Activated CD4-positive, alpha-beta memory T cell treated with anti-CD3 and anti-CD28 coated beads, Interleukin-2, amount 10 ng/mL, durations not matched to agents 7 days and 5 days (primary cell): ENCODE results near the gene COL11A2. TPM values are rescaled to one million over a fixed set of nuclear protein-coding genes. Genes with fewer than 3 reads are reported as not detected.

Experiments
- total RNA-seq, 2 experiments: library from RNA; stranded (reverse); gene quantifications; one replicate each; pipeline ENCODE4 v1.2.3, GENCODE V29; 2021

COL11A2 gene
- total RNA-seq, 2 experiments from 2014 or later = 0.53 to 0.60 TPM

Other genes with a start within 250 kb of the COL11A2 start
- 10 to 100 TPM; 54.0 to 54.3 TPM for gene HLA-DMA, start 239.4 kb downstream of the COL11A2 start, total RNA-seq
- gene BRD2, start 223.9 kb downstream of the COL11A2 start, total RNA-seq = 100 to 1,000 TPM; 290 to 297 TPM
- 1 to 10 TPM; 3.4 to 4.1 TPM for gene HLA-DOA, start 182.9 kb downstream of the COL11A2 start, total RNA-seq
- 100 to 1,000 TPM; 173 to 176 TPM for gene HLA-DPA1, start 118.8 kb downstream of the COL11A2 start, total RNA-seq
- gene HLA-DPB1, start 116.5 kb downstream of the COL11A2 start, total RNA-seq = 10 to 100 TPM; 89.8 to 95.6 TPM
- 10 to 100 TPM; 44.0 to 45.0 TPM for gene RXRB, start 8.2 kb upstream of the COL11A2 start, total RNA-seq
- 10 to 100 TPM; 52.8 to 53.8 TPM for gene SLC39A7, start 8.4 kb upstream of the COL11A2 start, total RNA-seq
- 10 to 100 TPM; 11.4 to 13.0 TPM for gene HSD17B8, start 12.2 kb upstream of the COL11A2 start, total RNA-seq
- gene RING1, start 16.0 kb upstream of the COL11A2 start, total RNA-seq = 10 to 100 TPM; 29.7 to 32.1 TPM
- 10 to 100 TPM; 53.1 to 59.7 TPM for gene VPS52, start 79.4 kb upstream of the COL11A2 start, total RNA-seq
- gene RPS18, start 79.6 kb upstream of the COL11A2 start, total RNA-seq = 1,000 to 10,000 TPM; 2,403 to 2,442 TPM
- gene B3GALT4, start 84.7 kb upstream of the COL11A2 start, total RNA-seq = 10 to 100 TPM; 25.2 to 26.5 TPM
- gene WDR46, start 96.8 kb upstream of the COL11A2 start, total RNA-seq = 10 to 100 TPM; 37.5 to 41.7 TPM
- gene PFDN6, start 97.1 kb upstream of the COL11A2 start, total RNA-seq = 10 to 100 TPM; 63.5 to 65.0 TPM
- 10 to 100 TPM; 44.3 to 45.1 TPM for gene RGL2, start 106.5 kb upstream of the COL11A2 start, total RNA-seq
- 100 to 1,000 TPM; 243 to 249 TPM for gene TAPBP, start 121.6 kb upstream of the COL11A2 start, total RNA-seq
- gene ZBTB22, start 125.3 kb upstream of the COL11A2 start, total RNA-seq = 10 to 100 TPM; 16.5 to 18.0 TPM
- gene DAXX, start 130.5 kb upstream of the COL11A2 start, total RNA-seq = 100 to 1,000 TPM in 1 of 2 experiments, 10 to 100 TPM in 1; 95.7 to 103 TPM
- gene KIFC1, start 199.4 kb upstream of the COL11A2 start, total RNA-seq = 100 to 1,000 TPM; 125 to 127 TPM
- 10 to 100 TPM; 46.4 to 51.4 TPM for gene PHF1, start 218.5 kb upstream of the COL11A2 start, total RNA-seq
- gene CUTA, start 225.6 kb upstream of the COL11A2 start, total RNA-seq = 100 to 1,000 TPM; 243 TPM
- 10 to 100 TPM; 35.3 to 39.7 TPM for gene SYNGAP1, start 227.6 kb upstream of the COL11A2 start, total RNA-seq